Measurements from ENCODE around the gene FMN2. TPM values are rescaled to one million over a fixed set of nuclear protein-coding genes. Genes with fewer than 3 reads are reported as not detected.

The FMN2 gene
- total and polyA plus RNA-seq, 8 donors, result 0.20 to 2.1 (median 1.2) TPM

- TF ChIP-seq, protein P1, sequence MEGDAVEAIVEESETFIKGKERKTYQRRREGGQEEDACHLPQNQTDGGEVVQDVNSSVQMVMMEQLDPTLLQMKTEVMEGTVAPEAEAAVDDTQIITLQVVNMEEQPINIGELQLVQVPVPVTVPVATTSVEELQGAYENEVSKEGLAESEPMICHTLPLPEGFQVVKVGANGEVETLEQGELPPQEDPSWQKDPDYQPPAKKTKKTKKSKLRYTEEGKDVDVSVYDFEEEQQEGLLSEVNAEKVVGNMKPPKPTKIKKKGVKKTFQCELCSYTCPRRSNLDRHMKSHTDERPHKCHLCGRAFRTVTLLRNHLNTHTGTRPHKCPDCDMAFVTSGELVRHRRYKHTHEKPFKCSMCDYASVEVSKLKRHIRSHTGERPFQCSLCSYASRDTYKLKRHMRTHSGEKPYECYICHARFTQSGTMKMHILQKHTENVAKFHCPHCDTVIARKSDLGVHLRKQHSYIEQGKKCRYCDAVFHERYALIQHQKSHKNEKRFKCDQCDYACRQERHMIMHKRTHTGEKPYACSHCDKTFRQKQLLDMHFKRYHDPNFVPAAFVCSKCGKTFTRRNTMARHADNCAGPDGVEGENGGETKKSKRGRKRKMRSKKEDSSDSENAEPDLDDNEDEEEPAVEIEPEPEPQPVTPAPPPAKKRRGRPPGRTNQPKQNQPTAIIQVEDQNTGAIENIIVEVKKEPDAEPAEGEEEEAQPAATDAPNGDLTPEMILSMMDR (IDR thresholded peaks at IDR 0.05), result no peak
- Histone ChIP-seq H3K4me3 (no peak overlapping the region), H3K27ac (no peak overlapping the region), H3K9me3 (no peaks in the 10 kb centered on the region), H3K27me3 (no peaks in the 10 kb centered on the region), H3K4me1 (no peaks in the 10 kb centered on the region), H3K36me3 (no peaks in the 10 kb centered on the region)
- no peak for ATAC-seq
- intact Hi-C loops (cut with DNase I), result no loop called here
- no peak for DNase-seq
These were observed 202.9 kb downstream of the FMN2 start for GRCh38 chr1:240294566-240294965.

DNA sequence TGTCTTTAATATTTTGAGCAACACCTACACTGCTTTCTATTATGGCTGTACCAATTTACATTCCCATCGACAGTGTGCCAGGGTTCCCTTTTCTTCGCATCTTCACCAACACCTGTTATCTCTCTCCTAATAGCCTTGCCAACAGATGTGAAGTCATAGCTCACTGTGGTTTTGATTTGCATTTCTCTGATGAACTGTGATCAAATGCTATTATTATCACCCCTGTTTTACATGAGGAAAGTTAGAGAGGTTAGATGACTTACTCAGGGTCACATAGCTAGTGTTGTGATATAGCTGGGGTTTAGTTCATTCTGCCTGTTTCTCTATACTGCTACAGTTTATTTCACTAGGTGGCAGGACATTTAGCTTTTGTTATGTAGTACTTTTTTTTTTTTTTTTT lies 204.1 kb downstream of the FMN2 start:
- no peaks in the 10 kb centered on the region for H3K27me3 ChIP-seq
- no peaks in the 10 kb centered on the region for H3K4me1 ChIP-seq
- no peak overlapping the region for H3K4me3 ChIP-seq
- TF ChIP-seq, protein P1 (IDR thresholded peaks at IDR 0.05), result no peak
- H3K9me3 ChIP-seq, result no peaks in the 10 kb centered on the region
- no peak overlapping the region for H3K27ac ChIP-seq
- DNase-seq (no peak), ATAC-seq (no peak)
- intact Hi-C loops (cut with DNase I), result no loop called here
- no peaks in the 10 kb centered on the region for H3K36me3 ChIP-seq

- no peak for ATAC-seq
- TF ChIP-seq, protein P1 (IDR thresholded peaks at IDR 0.05), result no peak
- no peak overlapping the region for H3K27ac ChIP-seq
- no peak overlapping the region for H3K4me3 ChIP-seq
- no peaks in the 10 kb centered on the region for H3K27me3 ChIP-seq
- H3K4me1 ChIP-seq, result no peaks in the 10 kb centered on the region
- DNase-seq, result no peak
- peaks cover 0 to 12% of the 10 kb centered on the region in 2 donors for H3K9me3 ChIP-seq
- intact Hi-C loops (cut with DNase I), result no loop called here
- no peaks in the 10 kb centered on the region for H3K36me3 ChIP-seq
These were observed 212.8 kb downstream of the FMN2 start for GRCh38 chr1:240304466-240304865.

GRCh38 chr1:240306673-240307072 lies 215.0 kb downstream of the FMN2 start:
- Histone ChIP-seq H3K9me3 (peaks cover 0 to 11% of the 10 kb centered on the region in 2 donors), H3K4me3 (no peak overlapping the region), H3K4me1 (no peaks in the 10 kb centered on the region), H3K36me3 (no peaks in the 10 kb centered on the region), H3K27ac (no peak overlapping the region), H3K27me3 (no peaks in the 10 kb centered on the region)
- DNase-seq, result no peak
- TF ChIP-seq, protein P1 (IDR thresholded peaks at IDR 0.05), result no peak
- ATAC-seq, result no peak
- intact Hi-C loops (cut with DNase I), result no loop called here

- no peaks in the 10 kb centered on the region for H3K27me3 ChIP-seq
- intact Hi-C loops (cut with DNase I), result no loop called here
- H3K4me1 ChIP-seq, result no peaks in the 10 kb centered on the region
- no peak for ATAC-seq
- DNase-seq, result no peak
- no peaks in the 10 kb centered on the region for H3K36me3 ChIP-seq
- no peak overlapping the region for H3K27ac ChIP-seq
- TF ChIP-seq, protein P1 (IDR thresholded peaks at IDR 0.05), result no peak
- H3K4me3 ChIP-seq, result no peak overlapping the region
- peaks cover 0 to 5% of the 10 kb centered on the region in 2 donors for H3K9me3 ChIP-seq
These were observed 216.4 kb downstream of the FMN2 start for GRCh38 chr1:240308096-240308495.

All from left lung (tissue), 10 donors.